OCI-LY3 (cell line): ENCODE measurements around the gene PDCD2L.

Source experiments
- H2AFZ ChIP-seq: fragments of 200-600, 300-600 bp; shearing (Covaris generic); 2 replicates; pipeline ENCODE4 v1.6.0; 2014; ENCODE audit warnings: antibody characterized with exemption, low read depth, low read length
- H3K27ac ChIP-seq: fragments of 200-600, 300-600 bp; sonication (generic); 2 replicates; pipeline ENCODE4 v1.5.1; 2014; ENCODE audit warnings: mild to moderate bottlenecking, low read length, moderate library complexity, mixed read lengths
- H3K27me3 ChIP-seq: fragments of 200-600, 300-600 bp; sonication (generic); 2 replicates; pipeline ENCODE4 v1.6.1; 2014; ENCODE audit warnings: low read depth, low read length, mixed read lengths
- H3K36me3 ChIP-seq: fragments of 200-600, 300-600 bp; sonication (generic); replicated peaks from 2 replicates; pipeline ENCODE3; 2014; ENCODE audit warnings: low read depth, low read length, mixed read lengths
- H3K4me1 ChIP-seq: fragments of 300-600, 200-600 bp; sonication (generic); 2 replicates; pipeline ENCODE4 v1.6.1; 2014; ENCODE audit warnings: low read length, mixed read lengths
- H3K4me2 ChIP-seq: fragments of 200-600, 300-600 bp; sonication (generic); 2 replicates; pipeline ENCODE4 v1.6.1; 2014; ENCODE audit warnings: low read length, mixed read lengths
- H3K4me3 ChIP-seq: fragments of 300-600, 200-600 bp; sonication (generic); 2 replicates; pipeline ENCODE4 v1.5.1; 2014; ENCODE audit warnings: antibody characterized with exemption, mild to moderate bottlenecking, low read length, moderate library complexity
- H3K79me2 ChIP-seq: fragments of 300-600, 200-600 bp; shearing (Covaris generic); 2 replicates; pipeline ENCODE4 v1.6.1; 2014; ENCODE audit warnings: mild to moderate bottlenecking, low read length, mixed read lengths
- H3K9ac ChIP-seq: fragments of 300-600, 200-600 bp; shearing (Covaris generic); 2 replicates; pipeline ENCODE4 v1.6.0; 2014; ENCODE audit warnings: mild to moderate bottlenecking, low read length, moderate library complexity
- H3K9me3 ChIP-seq: fragments of 200-600, 300-600 bp; shearing (Covaris generic); 2 replicates; pipeline ENCODE4 v1.6.1; 2014; ENCODE audit warnings: low read length, mixed read lengths; ENCODE audit not compliant: insufficient read depth
- H4K20me1 ChIP-seq: fragments of 200-600, 300-600 bp; sonication (generic); 2 replicates; pipeline ENCODE4 v1.6.1; 2016; ENCODE audit warnings: low read length, mixed read lengths; ENCODE audit not compliant: insufficient read depth
- EZH2phosphoT487 ChIP-seq: fragments of 200-600 bp; shearing (Covaris generic); IDR thresholded peaks from 2 replicates; pipeline ENCODE4 v1.6.1; 2018; ENCODE audit warnings: antibody characterized with exemption, mixed run types, low read depth
- TF ChIP-seq, protein P1 (sequence below): fragments of 200-600, 300-600 bp; sonication (generic); IDR thresholded peaks from 2 replicates; pipeline ENCODE4 v1.5.1; 2014; ENCODE audit warnings: antibody characterized with exemption, low read length, low read depth

The PDCD2L gene

GRCh38 chr19:34428549-34429285, 24.5 kb downstream of the PDCD2L start:
- Histone ChIP-seq H3K4me1 (peaks cover 17% of the 10 kb centered on the region), H3K36me3 (peaks cover 43% of the 10 kb centered on the region), H3K27ac (peak overlapping the region; percentile 72), H3K4me3 (peak overlapping the region; percentile 98), H2AFZ (0 out of 2 replicates have a peak overlapping the region, but pooled peaks have one; percentile 3), H3K27me3 (no peaks in the 10 kb centered on the region), H3K4me2 (peak overlapping the region; percentile 84), H4K20me1 (peaks cover 50% of the 10 kb centered on the region), H3K9me3 (no peaks in the 10 kb centered on the region), H3K9ac (peak overlapping the region; percentile 94), H3K79me2 (peaks cover 71% of the 10 kb centered on the region)
- TF ChIP-seq, protein P1, sequence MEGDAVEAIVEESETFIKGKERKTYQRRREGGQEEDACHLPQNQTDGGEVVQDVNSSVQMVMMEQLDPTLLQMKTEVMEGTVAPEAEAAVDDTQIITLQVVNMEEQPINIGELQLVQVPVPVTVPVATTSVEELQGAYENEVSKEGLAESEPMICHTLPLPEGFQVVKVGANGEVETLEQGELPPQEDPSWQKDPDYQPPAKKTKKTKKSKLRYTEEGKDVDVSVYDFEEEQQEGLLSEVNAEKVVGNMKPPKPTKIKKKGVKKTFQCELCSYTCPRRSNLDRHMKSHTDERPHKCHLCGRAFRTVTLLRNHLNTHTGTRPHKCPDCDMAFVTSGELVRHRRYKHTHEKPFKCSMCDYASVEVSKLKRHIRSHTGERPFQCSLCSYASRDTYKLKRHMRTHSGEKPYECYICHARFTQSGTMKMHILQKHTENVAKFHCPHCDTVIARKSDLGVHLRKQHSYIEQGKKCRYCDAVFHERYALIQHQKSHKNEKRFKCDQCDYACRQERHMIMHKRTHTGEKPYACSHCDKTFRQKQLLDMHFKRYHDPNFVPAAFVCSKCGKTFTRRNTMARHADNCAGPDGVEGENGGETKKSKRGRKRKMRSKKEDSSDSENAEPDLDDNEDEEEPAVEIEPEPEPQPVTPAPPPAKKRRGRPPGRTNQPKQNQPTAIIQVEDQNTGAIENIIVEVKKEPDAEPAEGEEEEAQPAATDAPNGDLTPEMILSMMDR: 0 out of 2 replicates have a peak, but pooled peaks have one; percentile 4
- no peak for TF ChIP-seq EZH2phosphoT487

- H3K27ac ChIP-seq: no peak overlapping the region
- peaks cover 59% of the 10 kb centered on the region for H4K20me1 ChIP-seq
- peaks cover 17% of the 10 kb centered on the region for H3K4me1 ChIP-seq
- H3K9me3 ChIP-seq: no peaks in the 10 kb centered on the region
- H2AFZ ChIP-seq: no peak overlapping the region
- TF ChIP-seq, protein P1: no peak
- no peak for TF ChIP-seq EZH2phosphoT487
- H3K79me2 ChIP-seq: peaks cover 74% of the 10 kb centered on the region
- H3K4me2 ChIP-seq: peak overlapping the region; percentile 84
- peaks cover 44% of the 10 kb centered on the region for H3K36me3 ChIP-seq
- peak overlapping the region; percentile 98 for H3K4me3 ChIP-seq
- H3K27me3 ChIP-seq: no peaks in the 10 kb centered on the region
- H3K9ac ChIP-seq: peak overlapping the region; percentile 94
Measured at GRCh38 chr19:34429553-34429952, 25.4 kb downstream of the PDCD2L start.

GRCh38 chr19:34430738-34431625, 26.8 kb downstream of the PDCD2L start:
- Histone ChIP-seq H3K4me1 (peaks cover 17% of the 10 kb centered on the region), H3K9me3 (no peaks in the 10 kb centered on the region), H3K9ac (peak overlapping the region; percentile 17; the same call in 1 of the 2 replicates), H3K27me3 (no peaks in the 10 kb centered on the region), H3K36me3 (peaks cover 52% of the 10 kb centered on the region), H3K79me2 (peaks cover 88% of the 10 kb centered on the region), H2AFZ (no peak overlapping the region), H3K4me2 (peak overlapping the region; percentile 84), H3K4me3 (peak overlapping the region; percentile 98), H3K27ac (peak overlapping the region; percentile 2; the same call in 1 of the 2 replicates), H4K20me1 (peaks cover 60% of the 10 kb centered on the region)
- TF ChIP-seq, protein P1: peak; percentile 82
- no peak for TF ChIP-seq EZH2phosphoT487
